ENCODE results near the gene KIF6. TPM values are rescaled to one million over a fixed set of nuclear protein-coding genes. Genes with fewer than 3 reads are reported as not detected.
"Not testable (repeated sequence)": the region's sequence is repeated elsewhere in the genome, so short reads cannot be mapped to it uniquely, and the experiment has no call there.

KIF6 gene
- total RNA-seq, 1 donor from 2014 or later, result not detected

- no peak for DNase-seq (ENCODE audit: low read depth, low spot score)
Observed at GRCh38 chr6:39707962-39708683, 17.1 kb downstream of the KIF6 start.

DNA sequence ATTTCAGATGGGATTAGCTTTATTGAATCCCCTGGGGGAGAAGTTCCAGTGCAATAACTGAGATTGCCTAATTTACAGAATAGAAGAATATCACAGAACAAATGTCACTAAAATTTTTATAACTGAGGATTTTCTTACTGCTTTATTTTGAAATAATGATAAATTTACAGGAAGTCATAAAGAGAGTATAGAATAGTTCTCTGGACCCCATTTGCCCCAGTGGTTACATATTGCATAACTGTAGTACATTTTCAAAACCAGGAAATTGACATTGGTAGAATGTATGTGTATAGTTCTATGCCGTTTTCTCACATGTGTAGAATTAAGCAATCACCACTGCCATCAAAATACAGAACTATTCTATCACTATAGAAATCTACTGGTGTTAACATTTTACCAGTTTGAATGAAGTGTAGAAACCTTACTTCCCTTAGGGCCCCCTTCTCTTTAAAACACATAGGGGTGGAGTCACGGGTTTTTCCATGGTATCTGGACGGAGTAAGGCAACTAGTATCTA lies 18.3 kb downstream of the KIF6 start:
- no peak for DNase-seq (ENCODE audit: low read depth, low spot score)

- no peak for DNase-seq (ENCODE audit: low read depth, low spot score)
Observed at GRCh38 chr6:39702265-39702664, 22.9 kb downstream of the KIF6 start.

DNA sequence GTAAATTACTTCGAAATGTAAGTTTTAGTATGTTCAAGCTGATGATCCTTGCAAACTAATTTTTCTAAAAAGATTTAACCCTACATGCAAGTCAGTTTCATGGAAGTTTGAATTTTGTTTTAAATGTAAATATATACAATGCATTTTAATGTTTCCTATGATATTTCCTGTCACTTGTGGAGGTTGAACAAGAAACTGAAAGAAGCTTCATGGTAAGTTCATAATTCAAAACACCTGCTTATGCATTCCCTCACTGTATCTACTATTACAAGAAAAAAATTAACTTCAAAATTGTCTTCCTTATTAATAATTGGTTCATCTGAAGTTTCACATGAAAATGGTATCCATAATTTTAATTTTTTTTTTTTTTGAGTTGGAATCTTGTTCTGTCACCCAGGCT lies 24.8 kb downstream of the KIF6 start:
- DNase-seq (ENCODE audit: low read depth, low spot score), result no peak

GRCh38 chr6:39698789-39699188 lies 26.4 kb downstream of the KIF6 start:
- DNase-seq (ENCODE audit: low read depth, low spot score), result no peak

DNA sequence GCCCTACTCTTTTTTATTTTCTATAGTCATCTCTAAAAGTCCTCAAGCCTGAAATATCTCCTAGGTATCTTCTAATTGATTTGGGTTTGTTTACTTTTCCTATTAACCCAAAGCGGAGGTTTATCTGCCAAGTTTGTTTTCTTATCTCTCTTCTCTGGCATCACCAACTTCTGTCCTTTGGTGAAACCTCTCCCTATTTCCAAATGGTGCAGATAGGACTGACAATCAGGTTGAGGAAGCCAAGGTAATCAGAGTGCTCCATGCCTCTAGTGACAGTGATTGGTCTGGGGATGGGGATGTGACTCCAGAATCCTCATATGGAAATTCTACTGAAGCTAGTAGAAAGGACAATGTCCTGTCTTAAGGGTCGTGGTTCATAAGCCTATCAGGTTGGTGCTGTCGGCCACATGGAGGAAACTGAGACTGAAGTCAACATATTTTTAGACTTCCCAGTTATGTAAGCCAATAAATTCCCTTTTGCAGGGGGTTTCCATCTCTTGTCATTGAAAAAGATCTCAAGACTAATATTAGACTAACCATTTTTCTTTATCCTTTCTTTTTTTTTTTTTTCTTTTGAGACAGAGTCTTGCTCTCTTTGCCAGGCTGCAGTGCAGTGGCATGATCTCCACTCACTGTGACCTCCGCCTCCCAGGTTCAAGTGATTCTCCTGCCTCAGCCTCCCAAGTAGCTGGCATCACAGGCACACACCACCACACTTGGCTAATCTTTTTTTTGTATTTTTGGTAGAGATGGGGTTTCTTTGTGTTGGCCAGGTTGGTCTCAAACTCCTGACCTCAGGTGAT lies 28.0 kb downstream of the KIF6 start:
- DNase-seq (ENCODE audit: low read depth, low spot score), result no peak

DNA sequence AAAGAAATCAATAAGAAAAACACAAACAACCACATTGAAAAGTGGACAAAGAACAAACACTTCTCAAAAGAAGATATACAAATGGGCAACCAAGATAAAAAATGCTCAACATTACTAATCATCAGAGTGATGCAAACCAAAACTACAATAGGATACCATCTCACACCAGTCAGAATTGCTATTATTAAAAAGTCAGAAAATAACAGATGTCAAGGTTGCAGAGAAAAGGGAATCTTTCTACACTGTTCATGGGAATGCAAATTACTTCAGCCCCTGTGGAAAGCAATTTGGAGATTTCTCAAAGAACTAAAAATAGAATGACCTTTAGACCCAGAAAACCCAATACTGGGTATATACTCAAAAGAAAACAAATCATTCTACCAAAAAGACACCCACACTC lies 29.8 kb downstream of the KIF6 start:
- no peak for DNase-seq (ENCODE audit: low read depth, low spot score)

DNA sequence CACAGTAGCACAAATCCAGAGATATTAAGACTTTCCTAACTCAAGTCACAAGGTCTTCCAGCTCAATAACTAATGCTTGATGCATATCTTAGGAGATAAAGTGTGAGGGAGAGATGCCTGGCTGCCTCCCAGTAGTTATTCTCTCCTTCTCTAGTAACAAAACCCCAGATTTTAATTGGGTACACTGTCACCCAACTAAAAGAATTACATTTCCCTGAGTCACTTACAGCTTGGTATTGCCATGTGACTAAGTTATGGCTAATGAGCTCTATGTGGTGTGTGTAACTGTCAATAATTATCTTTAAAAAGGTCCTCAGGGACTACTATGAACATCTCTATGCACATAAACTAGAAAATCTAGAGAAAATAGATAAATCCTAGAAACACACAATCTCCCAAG lies 32.0 kb downstream of the KIF6 start:
- DNase-seq (ENCODE audit: low read depth, low spot score), result no peak

GRCh38 chr6:39688494-39688893 lies 36.7 kb downstream of the KIF6 start:
- DNase-seq (ENCODE audit: low read depth, low spot score), result no peak

- no peak for DNase-seq (ENCODE audit: low read depth, low spot score)
Observed at GRCh38 chr6:39686976-39687375, 38.2 kb downstream of the KIF6 start.

- no peak for DNase-seq (ENCODE audit: low read depth, low spot score)
Observed at GRCh38 chr6:39685938-39686337, 39.3 kb downstream of the KIF6 start.

- no peak for DNase-seq (ENCODE audit: low read depth, low spot score)
Observed at GRCh38 chr6:39685489-39685826, 39.8 kb downstream of the KIF6 start.

DNA sequence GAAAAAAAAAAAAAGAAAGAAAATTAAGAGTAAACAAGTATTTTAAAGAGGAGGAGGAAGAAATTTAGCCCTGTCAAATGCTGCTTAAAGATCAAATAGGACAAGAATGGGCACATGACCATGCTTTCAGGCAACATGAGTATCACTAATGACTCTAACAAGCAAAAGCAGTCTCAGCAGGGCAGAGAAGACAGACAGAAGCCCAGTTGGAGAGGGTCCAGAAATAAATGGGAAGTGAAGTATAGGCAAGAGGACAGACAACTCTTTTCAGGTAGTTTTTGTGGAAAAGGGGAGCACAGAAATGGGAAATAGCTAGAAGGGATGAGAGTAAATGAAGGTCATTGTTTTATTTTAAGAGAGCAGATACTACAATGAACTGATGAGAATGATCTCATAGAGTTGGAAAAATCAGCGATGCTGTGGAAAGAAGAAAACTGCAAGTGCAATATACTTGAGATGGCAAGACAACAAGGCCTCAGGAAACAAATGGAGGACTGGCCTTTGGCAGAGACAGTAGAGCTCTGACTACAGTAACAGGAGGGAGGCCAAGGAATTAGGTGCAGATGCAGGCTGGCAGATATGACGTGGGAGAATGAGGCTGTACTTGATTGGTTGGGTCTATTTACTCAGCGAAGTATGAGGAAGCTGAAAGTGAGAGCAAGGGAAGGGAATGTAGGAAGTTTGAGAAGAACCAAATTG lies 40.3 kb downstream of the KIF6 start:
- no peak for DNase-seq (ENCODE audit: low read depth, low spot score)

DNA sequence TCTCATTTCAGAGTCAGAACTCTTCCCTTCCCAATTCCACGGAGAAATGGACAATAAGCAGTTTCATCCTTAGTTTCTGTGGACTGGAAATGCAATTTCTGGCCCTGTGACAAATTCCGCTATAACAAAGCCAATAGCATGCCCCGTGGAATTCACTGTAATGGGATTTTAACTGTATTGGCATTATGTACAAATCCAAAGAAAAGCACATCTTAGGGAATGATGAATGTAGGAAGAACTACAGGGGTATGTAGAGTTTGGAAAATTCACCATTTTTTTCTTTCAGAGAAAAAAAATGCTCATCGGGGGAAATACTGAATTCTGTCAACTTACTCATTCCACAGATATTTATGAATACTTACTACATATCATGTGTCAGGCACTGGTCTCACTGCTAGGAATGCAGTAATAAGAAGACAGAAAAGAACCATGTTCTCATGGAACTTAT lies 43.5 kb downstream of the KIF6 start:
- DNase-seq (ENCODE audit: low read depth, low spot score), result no peak

DNA sequence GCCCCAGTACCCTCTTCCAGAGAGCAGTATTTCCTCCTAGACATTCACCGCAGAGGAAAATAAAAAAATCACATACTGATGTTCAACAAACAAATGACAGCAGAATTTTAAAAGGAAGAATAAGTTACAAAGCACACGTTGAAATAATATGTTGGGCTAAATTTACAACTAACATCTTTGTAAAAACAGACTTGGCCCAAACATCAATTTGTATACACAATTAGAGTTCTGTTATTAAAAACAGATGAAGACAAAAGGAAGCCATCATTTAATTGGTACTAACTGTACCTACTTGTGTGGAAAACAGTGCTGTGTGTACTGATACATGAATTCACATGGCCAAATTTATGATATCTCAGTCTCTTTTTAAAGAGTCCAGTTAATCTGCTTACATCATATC lies 46.3 kb downstream of the KIF6 start:
- no peak for DNase-seq (ENCODE audit: low read depth, low spot score)

- DNase-seq (ENCODE audit: low read depth, low spot score), result not testable (repeated sequence)
Observed at GRCh38 chr6:39677318-39677717, 47.9 kb downstream of the KIF6 start.

- DNase-seq (ENCODE audit: low read depth, low spot score), result no peak
Observed at GRCh38 chr6:39670519-39670918, 54.7 kb downstream of the KIF6 start.

DNA sequence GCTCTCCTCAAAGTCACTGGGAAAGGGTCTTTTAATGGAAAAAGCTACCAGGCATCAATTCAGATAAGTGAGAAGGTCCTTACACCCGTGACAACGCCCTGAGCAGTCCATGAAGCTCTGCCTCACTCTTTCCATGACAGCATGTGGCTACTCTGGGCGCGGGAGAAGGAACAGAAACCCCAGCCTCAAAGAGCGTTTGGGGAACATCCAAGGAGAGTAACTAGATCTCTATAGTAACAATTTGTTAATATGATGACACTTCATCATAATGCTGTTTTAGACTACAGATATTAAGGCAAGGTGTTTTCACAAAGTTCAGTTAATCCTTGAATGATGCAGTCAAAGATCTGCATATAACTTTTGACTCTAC lies 55.2 kb downstream of the KIF6 start:
- DNase-seq (ENCODE audit: low read depth, low spot score), result no peak

DNA sequence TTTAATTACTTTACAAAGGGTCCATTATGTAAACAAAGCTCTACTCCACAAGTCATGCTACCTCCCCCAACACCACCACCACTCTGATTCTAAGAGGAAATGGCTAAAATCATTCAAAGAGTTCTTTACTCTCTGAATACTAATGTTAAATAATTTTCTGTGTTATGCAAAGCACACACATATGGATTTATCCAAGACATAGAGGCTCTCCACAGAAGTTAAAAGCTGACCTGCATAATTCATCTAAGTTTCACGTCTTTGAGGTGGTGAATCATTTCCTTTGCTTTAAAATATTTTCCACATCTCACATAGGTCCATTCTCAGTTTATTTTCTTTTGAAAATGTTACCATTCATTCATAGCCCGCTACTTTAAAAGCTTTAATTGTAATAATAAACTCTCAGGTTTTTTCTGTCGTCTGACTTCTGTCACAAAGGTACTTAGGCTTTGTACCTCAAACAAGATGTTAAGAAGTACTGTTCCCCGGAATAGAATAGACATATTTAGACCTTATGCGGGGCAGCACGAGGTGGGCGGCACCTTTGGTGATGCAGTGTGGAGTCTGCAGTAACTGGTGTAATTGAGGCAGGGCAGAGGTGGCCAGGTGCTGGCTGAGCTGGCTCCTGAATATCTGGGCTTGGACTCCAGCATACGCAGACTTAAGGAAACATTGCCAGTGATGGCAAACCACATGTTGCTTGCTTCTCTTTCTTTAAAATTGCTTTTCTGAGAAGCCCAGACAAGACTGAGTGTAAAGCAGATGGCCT lies 55.8 kb downstream of the KIF6 start:
- DNase-seq (ENCODE audit: low read depth, low spot score), result no peak

DNA sequence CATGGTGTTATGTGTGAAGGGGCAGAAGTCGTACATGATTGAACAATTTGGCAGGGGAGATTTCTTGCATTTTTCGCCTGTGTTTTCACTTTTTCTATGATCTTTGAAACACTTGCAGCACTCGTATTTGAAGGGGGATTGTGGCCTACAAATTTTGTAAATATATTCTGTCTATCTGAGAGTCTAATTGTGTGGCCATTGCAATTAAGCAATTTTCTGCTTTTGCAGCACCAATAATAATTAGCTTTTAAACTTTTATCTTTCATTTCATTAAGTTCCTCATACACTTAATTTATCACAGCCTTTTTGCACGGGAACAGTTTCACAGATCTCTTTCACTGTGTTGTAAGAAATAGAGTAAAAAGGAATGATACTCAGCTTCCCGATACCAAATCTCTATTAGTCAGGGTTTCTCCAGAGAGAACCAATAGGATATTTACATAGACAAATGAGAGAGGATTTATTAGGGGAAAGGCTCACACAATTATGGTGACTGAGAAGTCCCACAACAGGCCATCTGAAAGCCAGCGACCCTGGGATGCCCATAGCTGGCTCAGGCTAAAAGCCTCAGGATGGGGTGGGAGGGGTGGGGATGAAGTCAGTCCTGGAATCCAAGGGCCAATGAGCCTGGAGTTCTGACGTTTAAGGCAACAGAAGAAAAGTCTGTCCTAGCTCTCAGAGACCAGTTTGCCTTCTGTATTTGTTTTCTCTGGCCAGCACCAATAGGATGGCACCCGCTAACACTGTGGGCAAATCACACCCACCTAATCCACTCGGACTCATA lies 58.3 kb downstream of the KIF6 start:
- no peak for DNase-seq (ENCODE audit: low read depth, low spot score)

DNA sequence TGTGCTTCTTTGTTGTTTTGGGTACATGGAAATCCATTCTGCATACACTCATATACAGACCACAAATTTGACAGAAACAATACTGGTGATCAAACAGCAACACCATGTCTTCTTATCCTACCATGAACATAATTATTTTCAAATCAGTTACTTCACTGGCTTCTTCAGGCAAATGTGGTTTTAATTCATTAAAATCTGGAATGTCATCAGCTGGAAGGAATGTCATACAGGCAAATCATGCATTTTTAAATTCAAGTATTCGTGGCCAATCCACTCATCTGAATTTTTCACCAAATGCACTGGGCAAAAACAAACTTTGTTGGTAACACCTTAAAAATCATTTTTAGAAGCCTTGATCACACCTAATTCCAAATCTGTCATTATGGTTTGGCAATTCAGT lies 59.3 kb downstream of the KIF6 start:
- no peak for DNase-seq (ENCODE audit: low read depth, low spot score)

All from pulmonary artery endothelial cell (primary cell).